Measurements from ENCODE around the gene ZNF692. TPM values are rescaled to one million over a fixed set of nuclear protein-coding genes. Genes with fewer than 3 reads are reported as not detected.
A peak's percentile ranks its signal among the peaks of the same experiment; 100 is the strongest.

ZNF692 gene
- total RNA-seq, 1 donor from 2014 or later: 26.8 TPM

DNA sequence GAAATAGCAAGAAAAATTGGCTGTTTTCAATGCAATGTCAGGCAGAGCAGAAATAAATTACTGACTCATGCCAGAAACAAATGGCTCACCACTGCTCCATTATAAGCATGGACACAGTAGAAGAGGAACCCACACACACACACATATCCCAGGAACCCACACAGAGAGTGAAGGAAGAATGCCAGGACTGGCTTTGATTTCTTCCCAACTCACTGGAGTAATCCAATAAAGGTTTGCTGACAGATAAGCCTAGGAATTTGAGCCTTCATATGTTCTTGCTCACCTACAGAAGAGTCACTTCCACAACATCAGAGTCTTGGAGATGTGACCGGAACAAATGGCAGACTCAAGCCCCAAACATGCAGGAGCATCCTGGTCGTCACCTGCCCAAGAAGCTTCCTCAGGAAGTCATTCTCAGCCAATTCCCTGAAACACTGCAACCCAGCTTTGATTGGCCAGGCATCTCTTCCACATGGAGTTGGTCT lies 35.3 kb downstream of the ZNF692 start:
- Mint-ChIP-seq H3K27me3 (ENCODE audit: unreplicated experiment) (peaks cover 16% of the 10 kb centered on the region), H3K9me3 (ENCODE audit: unreplicated experiment) (no peaks in the 10 kb centered on the region), H3K4me1 (ENCODE audit: unreplicated experiment) (peaks cover 44% of the 10 kb centered on the region), H3K27ac (ENCODE audit: unreplicated experiment) (no peak overlapping the region), H3K4me3 (ENCODE audit: unreplicated experiment) (peak overlapping the region; percentile 97), H3K36me3 (ENCODE audit: low read depth, unreplicated experiment) (peaks cover 37% of the 10 kb centered on the region)
- no peak for DNase-seq (ENCODE audit: low spot score)
- TF ChIP-seq, protein P1, sequence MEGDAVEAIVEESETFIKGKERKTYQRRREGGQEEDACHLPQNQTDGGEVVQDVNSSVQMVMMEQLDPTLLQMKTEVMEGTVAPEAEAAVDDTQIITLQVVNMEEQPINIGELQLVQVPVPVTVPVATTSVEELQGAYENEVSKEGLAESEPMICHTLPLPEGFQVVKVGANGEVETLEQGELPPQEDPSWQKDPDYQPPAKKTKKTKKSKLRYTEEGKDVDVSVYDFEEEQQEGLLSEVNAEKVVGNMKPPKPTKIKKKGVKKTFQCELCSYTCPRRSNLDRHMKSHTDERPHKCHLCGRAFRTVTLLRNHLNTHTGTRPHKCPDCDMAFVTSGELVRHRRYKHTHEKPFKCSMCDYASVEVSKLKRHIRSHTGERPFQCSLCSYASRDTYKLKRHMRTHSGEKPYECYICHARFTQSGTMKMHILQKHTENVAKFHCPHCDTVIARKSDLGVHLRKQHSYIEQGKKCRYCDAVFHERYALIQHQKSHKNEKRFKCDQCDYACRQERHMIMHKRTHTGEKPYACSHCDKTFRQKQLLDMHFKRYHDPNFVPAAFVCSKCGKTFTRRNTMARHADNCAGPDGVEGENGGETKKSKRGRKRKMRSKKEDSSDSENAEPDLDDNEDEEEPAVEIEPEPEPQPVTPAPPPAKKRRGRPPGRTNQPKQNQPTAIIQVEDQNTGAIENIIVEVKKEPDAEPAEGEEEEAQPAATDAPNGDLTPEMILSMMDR (IDR thresholded peaks at IDR 0.05; ENCODE audit: unreplicated experiment): no peak

DNA sequence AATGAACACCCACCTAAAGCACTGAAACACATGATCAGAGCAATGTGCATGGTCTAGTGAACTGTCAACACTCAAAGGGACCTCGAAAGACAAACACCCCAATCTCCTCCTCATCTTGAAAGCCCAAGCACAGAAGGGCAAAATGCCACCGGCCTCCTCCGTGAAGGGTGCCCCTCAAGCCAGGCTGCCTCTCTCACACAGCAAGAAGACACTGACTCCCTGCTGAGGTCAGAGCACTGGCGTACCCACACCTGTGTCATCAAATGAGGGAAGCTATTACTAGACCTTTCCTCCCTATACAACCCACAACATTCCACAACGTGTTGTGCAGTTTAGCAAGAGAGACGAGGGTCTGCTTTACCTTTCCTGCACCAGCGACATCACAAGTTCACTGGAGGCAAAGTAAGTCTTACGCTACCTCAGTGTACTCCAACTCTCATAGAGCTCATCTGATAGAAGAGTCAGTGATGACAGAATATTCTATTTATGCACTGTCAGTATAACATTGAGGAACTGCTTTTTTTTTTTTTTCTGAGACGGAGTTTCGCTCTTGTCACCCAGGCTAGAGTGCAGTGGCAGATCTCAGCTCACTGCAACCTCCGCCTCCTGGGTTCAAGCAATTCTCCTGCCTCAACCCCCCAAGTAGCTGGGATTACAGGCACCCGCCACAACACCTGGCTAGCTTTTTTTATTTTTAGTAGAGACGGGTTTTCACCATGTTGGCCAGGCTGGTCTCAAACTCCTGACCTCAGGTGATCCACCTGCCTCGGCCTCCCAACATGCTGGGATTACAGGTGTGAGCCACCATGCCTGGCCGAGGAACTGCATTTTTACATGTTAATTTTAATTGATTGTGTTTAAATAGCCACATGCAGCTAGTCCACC lies 36.5 kb downstream of the ZNF692 start:
- Mint-ChIP-seq H3K36me3 (ENCODE audit: low read depth, unreplicated experiment) (peaks cover 44% of the 10 kb centered on the region), H3K4me3 (ENCODE audit: unreplicated experiment) (no peak overlapping the region), H3K9me3 (ENCODE audit: unreplicated experiment) (no peaks in the 10 kb centered on the region), H3K27me3 (ENCODE audit: unreplicated experiment) (peaks cover 16% of the 10 kb centered on the region), H3K4me1 (ENCODE audit: unreplicated experiment) (peaks cover 44% of the 10 kb centered on the region), H3K27ac (ENCODE audit: unreplicated experiment) (no peak overlapping the region)
- DNase-seq (ENCODE audit: low spot score): peak; percentile 1
- TF ChIP-seq, protein P1 (IDR thresholded peaks at IDR 0.05; ENCODE audit: unreplicated experiment): no peak

DNA sequence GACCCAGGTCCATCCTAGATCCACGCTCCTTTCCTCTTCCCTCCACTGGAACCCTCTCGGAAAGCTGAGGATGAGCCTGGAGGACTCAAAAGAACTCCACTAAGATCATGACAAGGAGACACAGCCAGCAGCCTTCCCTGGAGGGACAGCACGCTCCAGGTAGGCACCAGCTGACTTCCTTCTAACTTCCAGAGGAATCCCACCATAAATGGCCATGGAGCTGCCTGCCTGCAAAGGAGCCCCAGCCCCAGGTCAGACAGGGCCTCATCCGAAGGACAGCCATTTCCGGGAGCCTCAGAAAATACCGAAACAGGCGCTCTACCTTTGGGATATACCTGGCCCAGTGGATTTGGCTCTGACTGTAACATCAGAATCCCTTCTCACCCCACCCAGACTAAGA lies 37.2 kb downstream of the ZNF692 start:
- peak; percentile 1 for DNase-seq (ENCODE audit: low spot score)
- Mint-ChIP-seq H3K4me1 (ENCODE audit: unreplicated experiment) (peaks cover 42% of the 10 kb centered on the region), H3K9me3 (ENCODE audit: unreplicated experiment) (no peaks in the 10 kb centered on the region), H3K27me3 (ENCODE audit: unreplicated experiment) (peaks cover 13% of the 10 kb centered on the region), H3K4me3 (ENCODE audit: unreplicated experiment) (no peak overlapping the region), H3K36me3 (ENCODE audit: low read depth, unreplicated experiment) (peaks cover 46% of the 10 kb centered on the region), H3K27ac (ENCODE audit: unreplicated experiment) (no peak overlapping the region)
- TF ChIP-seq, protein P1 (IDR thresholded peaks at IDR 0.05; ENCODE audit: unreplicated experiment): no peak

DNA sequence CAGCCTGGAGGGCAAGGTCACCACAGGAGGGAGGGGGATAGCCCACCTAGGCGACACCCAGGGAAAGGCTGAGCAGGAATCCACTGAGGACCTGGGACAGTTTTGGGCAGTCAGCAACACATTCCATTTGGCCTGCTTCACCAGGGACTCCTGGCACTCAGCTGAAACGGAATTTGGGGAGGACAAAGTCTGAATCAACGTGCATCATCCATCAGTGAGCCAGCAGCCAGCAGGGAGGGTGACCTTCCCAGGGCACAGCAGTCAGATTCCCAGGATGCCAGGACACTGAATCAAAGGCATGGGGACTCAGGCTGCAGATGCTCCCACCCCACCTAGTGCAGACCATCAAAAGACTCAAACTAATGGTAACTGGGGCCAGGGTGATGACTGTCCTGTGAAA lies 37.8 kb downstream of the ZNF692 start:
- no peak overlapping the region for H3K27ac Mint-ChIP-seq (ENCODE audit: unreplicated experiment)

More for the DNA sequence above, 37.8 kb downstream of the ZNF692 start:
- Mint-ChIP-seq H3K4me1 (ENCODE audit: unreplicated experiment) (peaks cover 45% of the 10 kb centered on the region), H3K36me3 (ENCODE audit: low read depth, unreplicated experiment) (peaks cover 48% of the 10 kb centered on the region), H3K27me3 (ENCODE audit: unreplicated experiment) (peaks cover 9% of the 10 kb centered on the region), H3K4me3 (ENCODE audit: unreplicated experiment) (no peak overlapping the region), H3K9me3 (ENCODE audit: unreplicated experiment) (no peaks in the 10 kb centered on the region)
- TF ChIP-seq, protein P1 (IDR thresholded peaks at IDR 0.05; ENCODE audit: unreplicated experiment): no peak
- peak; percentile 0 for DNase-seq (ENCODE audit: low spot score)

All from endothelial cell (in vitro differentiated cells).